ENCODE results near the gene KRTAP5-3.
A peak's percentile ranks its signal among the peaks of the same experiment; 100 is the strongest.
"Not testable (repeated sequence)": the region's sequence is repeated elsewhere in the genome, so short reads cannot be mapped to it uniquely, and the experiment has no call there.

KRTAP5-3 gene

GRCh38 chr11:1619449-1619848 is 11.2 kb upstream of the KRTAP5-3 start:
- TF ChIP-seq CTCF (IDR thresholded peaks at IDR 0.05; ENCODE audit: low read depth, low read length, missing control alignments) = no peak
- no peak overlapping the region for H3K4me3 ChIP-seq (ENCODE audit: low read depth, low read length)
- DNase-seq (ENCODE audit: low read depth) = no peak

GRCh38 chr11:1618231-1618630 is 10.0 kb upstream of the KRTAP5-3 start:
- TF ChIP-seq CTCF (IDR thresholded peaks at IDR 0.05; ENCODE audit: low read depth, low read length, missing control alignments) = no peak
- no peak for DNase-seq (ENCODE audit: low read depth)
- H3K4me3 ChIP-seq (ENCODE audit: low read depth, low read length) = no peak overlapping the region

GRCh38 chr11:1607901-1608300 is 362 bp downstream of the KRTAP5-3 start:
- DNase-seq (ENCODE audit: low read depth); H3K4me3 ChIP-seq (ENCODE audit: low read depth, low read length): not testable (repeated sequence)

- not testable (repeated sequence) for H3K4me3 ChIP-seq (ENCODE audit: low read depth, low read length); DNase-seq (ENCODE audit: low read depth)
Measured at GRCh38 chr11:1607156-1607845, 962 bp downstream of the KRTAP5-3 start.

GRCh38 chr11:1605923-1606322 is 2.3 kb downstream of the KRTAP5-3 start:
- H3K4me3 ChIP-seq (ENCODE audit: low read depth, low read length) = not testable (repeated sequence)
- DNase-seq (ENCODE audit: low read depth) = peak; percentile 37

- no peak for TF ChIP-seq CTCF (IDR thresholded peaks at IDR 0.05; ENCODE audit: low read depth, low read length, missing control alignments)
- no peak for DNase-seq (ENCODE audit: low read depth)
Measured at GRCh38 chr11:1604711-1605110, 3.6 kb downstream of the KRTAP5-3 start.

GRCh38 chr11:1604181-1604580 is 4.1 kb downstream of the KRTAP5-3 start:
- no peak for DNase-seq (ENCODE audit: low read depth)
- no peak for TF ChIP-seq CTCF (IDR thresholded peaks at IDR 0.05; ENCODE audit: low read depth, low read length, missing control alignments)
- H3K4me3 ChIP-seq (ENCODE audit: low read depth, low read length) = no peak overlapping the region

More at GRCh38 chr11:1604711-1605110, 3.6 kb downstream of the KRTAP5-3 start:
- no peak overlapping the region for H3K4me3 ChIP-seq (ENCODE audit: low read depth, low read length)

- no peak for TF ChIP-seq CTCF (IDR thresholded peaks at IDR 0.05; ENCODE audit: low read depth, low read length, missing control alignments)
- no peak for DNase-seq (ENCODE audit: low read depth)
- no peak overlapping the region for H3K4me3 ChIP-seq (ENCODE audit: low read depth, low read length)
Measured at GRCh38 chr11:1603629-1604028, 4.6 kb downstream of the KRTAP5-3 start.

GRCh38 chr11:1601663-1602062 is 6.6 kb downstream of the KRTAP5-3 start:
- DNase-seq (ENCODE audit: low read depth); H3K4me3 ChIP-seq (ENCODE audit: low read depth, low read length): not testable (repeated sequence)

Measured in GM12864 (cell line).